H9 (cell line): ENCODE data around the gene NPR1. TPM values are rescaled to one million over a fixed set of nuclear protein-coding genes. Genes with fewer than 3 reads are reported as not detected.

Experiments used
- DNase-seq: peaks from one replicate; pipeline ENCODE4 v3.0.0-alpha.2; 2017
- H2AFZ ChIP-seq: one replicate; pipeline ENCODE4 v1.6.1; 2013; ENCODE audit warnings: mild to moderate bottlenecking, low read length, control low read depth, moderate library complexity
- H2AK5ac ChIP-seq: 2 replicates; pipeline ENCODE4 v1.6.1; 2013; ENCODE audit warnings: low read length, control low read depth, mixed read lengths; ENCODE audit not compliant: insufficient read length
- H2BK120ac ChIP-seq: one replicate; pipeline ENCODE4 v1.6.1; 2013; ENCODE audit warnings: low read depth, mild to moderate bottlenecking, low read length, control low read depth, inconsistent platforms; ENCODE audit not compliant: poor library complexity, severe bottlenecking
- H2BK12ac ChIP-seq: 2 replicates; pipeline ENCODE4 v1.6.1; 2013; ENCODE audit warnings: low read length, control low read depth, mixed read lengths, low read depth; ENCODE audit not compliant: insufficient read length
- H2BK15ac ChIP-seq: 2 replicates; pipeline ENCODE4 v1.6.1; 2013; ENCODE audit warnings: low read depth, low read length, control low read depth
- H2BK20ac ChIP-seq: one replicate; pipeline ENCODE4 v1.6.1; 2013; ENCODE audit warnings: low read depth, mild to moderate bottlenecking, low read length, control low read depth, inconsistent platforms; ENCODE audit not compliant: poor library complexity, severe bottlenecking
- H2BK5ac ChIP-seq: 2 replicates; pipeline ENCODE4 v1.6.1; 2013; ENCODE audit warnings: low read length, control low read depth, mixed read lengths; ENCODE audit not compliant: insufficient read length
- H3K14ac ChIP-seq: 2 replicates; pipeline ENCODE4 v1.6.1; 2013; ENCODE audit warnings: low read length, control low read depth; ENCODE audit not compliant: insufficient read depth
- H3K18ac ChIP-seq: 2 replicates; pipeline ENCODE4 v1.6.1; 2013; ENCODE audit warnings: low read depth, mild to moderate bottlenecking, mixed read lengths, low read length, control low read depth; ENCODE audit not compliant: insufficient read length
- H3K23ac ChIP-seq: 2 replicates; pipeline ENCODE4 v1.6.1; 2013; ENCODE audit warnings: low read length, control low read depth, mixed read lengths, low read depth; ENCODE audit not compliant: insufficient read length
- H3K23me2 ChIP-seq: 2 replicates; pipeline ENCODE4 v1.6.1; 2013; ENCODE audit warnings: low read depth, mild to moderate bottlenecking, mixed read lengths, low read length, control low read depth; ENCODE audit not compliant: insufficient read length, poor library complexity, severe bottlenecking
- H3K27ac ChIP-seq: 2 replicates; pipeline ENCODE4 v1.5.1; 2013; ENCODE audit warnings: low read length, control low read depth, mixed read lengths, low read depth; ENCODE audit not compliant: insufficient read length
- H3K27me3 ChIP-seq: 2 replicates; pipeline ENCODE4 v1.6.1; 2013; ENCODE audit warnings: low read length, control low read depth, inconsistent platforms; ENCODE audit not compliant: insufficient read depth
- H3K4ac ChIP-seq: 2 replicates; pipeline ENCODE4 v1.6.1; 2013; ENCODE audit warnings: low read depth, mild to moderate bottlenecking, control low read depth, inconsistent platforms, low read length, moderate library complexity
- H3K4me1 ChIP-seq: 2 replicates; pipeline ENCODE4 v1.6.1; 2013; ENCODE audit warnings: low read length, control low read depth, inconsistent platforms; ENCODE audit not compliant: insufficient read depth
- H3K4me2 ChIP-seq: 2 replicates; pipeline ENCODE4 v1.6.1; 2013; ENCODE audit warnings: low read length, control low read depth, mixed read lengths; ENCODE audit not compliant: insufficient read length, insufficient read depth
- H3K56ac ChIP-seq: 2 replicates; pipeline ENCODE4 v1.6.1; 2013; ENCODE audit warnings: low read depth, mild to moderate bottlenecking, mixed read lengths, low read length, control low read depth; ENCODE audit not compliant: insufficient read length
- H3K79me1 ChIP-seq: 2 replicates; pipeline ENCODE4 v1.6.1; 2013; ENCODE audit warnings: low read depth, mild to moderate bottlenecking, moderate library complexity, low read length, control low read depth, inconsistent platforms; ENCODE audit not compliant: insufficient read depth, poor library complexity, severe bottlenecking
- H3K79me2 ChIP-seq: 2 replicates; pipeline ENCODE4 v1.6.1; 2013; ENCODE audit warnings: low read length, control low read depth, inconsistent platforms; ENCODE audit not compliant: insufficient read depth
- H3K9ac ChIP-seq: 2 replicates; pipeline ENCODE4 v1.6.1; 2013; ENCODE audit warnings: low read length, control low read depth, mixed read lengths; ENCODE audit not compliant: insufficient read length; ENCODE audit errors: extremely low read depth
- H3K9me3 ChIP-seq: one replicate; pipeline ENCODE4 v1.6.1; 2013; ENCODE audit warnings: low read depth, low read length, inconsistent platforms; ENCODE audit not compliant: control insufficient read depth
- H3T11ph ChIP-seq: one replicate; pipeline ENCODE4 v1.6.1; 2013; ENCODE audit warnings: mild to moderate bottlenecking, low read length, control low read depth, inconsistent platforms
- H4K20me1 ChIP-seq: one replicate; pipeline ENCODE4 v1.6.1; 2013; ENCODE audit not compliant: control insufficient read depth, insufficient read length, insufficient read depth
- H4K5ac ChIP-seq: 2 replicates; pipeline ENCODE4 v1.6.1; 2013; ENCODE audit warnings: low read depth, mild to moderate bottlenecking, mixed read lengths, low read length, control low read depth; ENCODE audit not compliant: insufficient read length
- H4K8ac ChIP-seq: replicated peaks from 2 replicates; pipeline ENCODE4 v1.6.1; 2013; ENCODE audit warnings: low read length, control low read depth, mixed read lengths, low read depth; ENCODE audit not compliant: insufficient read length
- H4K91ac ChIP-seq: 2 replicates; pipeline ENCODE4 v1.6.1; 2013; ENCODE audit warnings: low read depth, mild to moderate bottlenecking, moderate library complexity, mixed read lengths, low read length, control low read depth; ENCODE audit not compliant: insufficient read length
- H3K27ac Mint-ChIP-seq, 3 experiments: 2 replicates in 2 of 3; 3 replicates in 1 of 3; pipeline ENCODE4 v1.8.0; 2020 to 2021; ENCODE audit warnings: mixed read lengths in 3 of 3, mild to moderate bottlenecking in 1 of 3, moderate library complexity in 1 of 3
- H3K27me3 Mint-ChIP-seq: 2 replicates; pipeline ENCODE4 v1.8.0; 2021; ENCODE audit warnings: low read depth, mild to moderate bottlenecking, moderate library complexity, mixed read lengths
- H3K36me3 Mint-ChIP-seq, 3 experiments: 2 replicates in 2 of 3; 3 replicates in 1 of 3; pipeline ENCODE4 v1.8.0; 2020 to 2021; ENCODE audit warnings: low read depth in 3 of 3, mixed read lengths in 3 of 3; ENCODE audit not compliant: insufficient read depth in 1 of 3
- H3K4me1 Mint-ChIP-seq, 2 experiments: 2 replicates each; pipeline ENCODE4 v1.8.0; 2020; ENCODE audit warnings: mixed read lengths in 2 of 2
- H3K4me3 Mint-ChIP-seq, 2 experiments: 2 replicates in 1 of 2; 3 replicates in 1 of 2; pipeline ENCODE4 v1.8.0; 2020 to 2021; ENCODE audit warnings: mild to moderate bottlenecking in 2 of 2, mixed read lengths in 2 of 2, moderate library complexity in 1 of 2
- H3K9me3 Mint-ChIP-seq, 2 experiments: 2 replicates in 1 of 2; 3 replicates in 1 of 2; pipeline ENCODE4 v1.8.0; 2020; ENCODE audit warnings: mild to moderate bottlenecking in 2 of 2, mixed read lengths in 2 of 2, moderate library complexity in 1 of 2
- CTCF ChIP-seq: fragments of 200-600 bp; sonication (generic); conservative IDR thresholded peaks from 3 replicates; pipeline ENCODE4 v1.8.0; 2021; ENCODE audit warnings: antibody characterized with exemption, mild to moderate bottlenecking
- WGBS: extraction: QIAGEN DNeasy Blood & Tissue Kit; methylation state at CpG from one replicate; pipeline ENCODE4 v1.1.7; 2013; ENCODE audit warnings: missing lambda C conversion rate, low lambda C conversion rate, mixed read lengths; ENCODE audit not compliant: insufficient read length; ENCODE audit errors: extremely low coverage; 5-methylcytosine and 5-hydroxymethylcytosine counted together
- total RNA-seq: library from RNA; stranded (reverse); gene quantifications from 2 replicates; pipeline ENCODE4 v1.2.1, GENCODE V29; 2021

NPR1 gene
- total RNA-seq, 1 experiment from 2014 or later, result 8.6 TPM

- Histone ChIP-seq H3K14ac (no peak overlapping the region), H2AFZ (no peak overlapping the region), H2BK120ac (no peak overlapping the region), H3K4me1 (no peaks in the 10 kb centered on the region), H3K79me1 (no peaks in the 10 kb centered on the region), H4K5ac (no peak overlapping the region), H2BK12ac (no peak overlapping the region), H3K23me2 (peaks cover 15% of the 10 kb centered on the region), H2BK5ac (no peak overlapping the region), H3K4me2 (no peak overlapping the region), H3K27ac (no peak overlapping the region), H3K9me3 (no peaks in the 10 kb centered on the region), H2BK20ac (no peak overlapping the region), H3K79me2 (no peaks in the 10 kb centered on the region), H3T11ph (no peak overlapping the region), H2BK15ac (no peak overlapping the region), H3K18ac (no peak overlapping the region), H3K9ac (no peak overlapping the region), H2AK5ac (no peak overlapping the region), H4K8ac (no peak overlapping the region), H3K23ac (no peak overlapping the region), H3K56ac (no peak overlapping the region), H4K20me1 (no peaks in the 10 kb centered on the region), H3K4ac (no peak overlapping the region), H4K91ac (no peak overlapping the region), H3K27me3 (no peaks in the 10 kb centered on the region; the same call in 1 of the 2 replicates)
- peaks cover 0 to 35% (median 27%) of the 10 kb centered on the region in 3 experiments; a peak in 5 of 7 replicates for H3K36me3 Mint-ChIP-seq
- DNase-seq, result no peak
- no peaks in the 10 kb centered on the region for H3K9me3 Mint-ChIP-seq
- H3K4me3 Mint-ChIP-seq, result no peak overlapping the region
- no CpG with 5 or more reads among the region's 5 CpGs for WGBS
- H3K4me1 Mint-ChIP-seq, result peaks cover 20 to 33% of the 10 kb centered on the region in 2 experiments
- H3K27ac Mint-ChIP-seq, result peak overlapping the region in 2 of 3 experiments; percentile 31 to 59; a peak in 2 of 7 replicates
- peaks cover 30% of the 10 kb centered on the region for H3K27me3 Mint-ChIP-seq
- TF ChIP-seq CTCF, result no peak
Measured at GRCh38 chr1:153683854-153684253, 5.4 kb downstream of the NPR1 start.
